D721Med (cell line): Measurements from ENCODE around the gene TBXAS1.
A peak's percentile ranks its signal among the peaks of the same experiment; 100 is the strongest.

Experiments used
- DNase-seq: peaks from one replicate; pipeline ENCODE4 v3.0.0; 2011; ENCODE audit warnings: low spot score; ENCODE audit not compliant: insufficient read length
- FAIRE-seq: peaks from 2 replicates; lab custom pipeline; 2011; peaks lifted over from hg19 to GRCh38; lab: Jason Lieb, UNC
- TF ChIP-seq, protein P1 (sequence below): IDR thresholded peaks from 2 replicates; pipeline ENCODE4 v1.5.1; 2012; ENCODE audit warnings: mild to moderate bottlenecking, control low read depth; ENCODE audit not compliant: insufficient read depth; ENCODE audit errors: missing control alignments

The TBXAS1 gene

DNA sequence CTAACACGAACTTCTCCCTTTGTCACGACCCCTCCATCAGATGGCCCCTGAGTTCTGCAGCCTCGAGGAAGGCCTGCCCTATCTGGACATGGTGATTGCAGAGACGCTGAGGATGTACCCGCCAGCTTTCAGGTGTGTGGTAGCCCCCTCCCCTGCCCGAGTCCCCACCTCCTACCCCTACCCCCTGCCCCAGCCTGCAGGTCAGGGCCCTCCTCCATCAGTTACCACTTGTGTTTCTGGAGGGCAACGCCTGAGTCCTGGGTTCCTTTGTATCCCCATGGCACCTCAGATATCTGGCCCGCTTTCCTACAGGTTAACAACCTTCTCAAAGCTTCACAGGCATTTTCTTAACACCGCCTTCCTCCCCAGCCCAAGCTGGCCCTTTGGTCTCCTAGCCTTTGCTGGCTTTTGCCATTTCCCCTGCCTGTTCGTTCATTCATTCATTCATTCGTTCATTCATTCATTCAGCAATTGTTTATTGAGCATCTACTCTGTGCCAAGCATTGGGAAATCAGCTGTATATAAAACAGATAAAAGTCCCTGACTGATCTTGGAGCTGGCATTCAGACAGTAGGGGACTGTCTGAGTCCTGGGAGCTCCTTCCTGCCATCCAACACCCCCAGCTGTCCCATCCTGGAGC, 178.1 kb downstream of the TBXAS1 start:
- DNase-seq (no peak), FAIRE-seq (no peak)
- TF ChIP-seq, protein P1, sequence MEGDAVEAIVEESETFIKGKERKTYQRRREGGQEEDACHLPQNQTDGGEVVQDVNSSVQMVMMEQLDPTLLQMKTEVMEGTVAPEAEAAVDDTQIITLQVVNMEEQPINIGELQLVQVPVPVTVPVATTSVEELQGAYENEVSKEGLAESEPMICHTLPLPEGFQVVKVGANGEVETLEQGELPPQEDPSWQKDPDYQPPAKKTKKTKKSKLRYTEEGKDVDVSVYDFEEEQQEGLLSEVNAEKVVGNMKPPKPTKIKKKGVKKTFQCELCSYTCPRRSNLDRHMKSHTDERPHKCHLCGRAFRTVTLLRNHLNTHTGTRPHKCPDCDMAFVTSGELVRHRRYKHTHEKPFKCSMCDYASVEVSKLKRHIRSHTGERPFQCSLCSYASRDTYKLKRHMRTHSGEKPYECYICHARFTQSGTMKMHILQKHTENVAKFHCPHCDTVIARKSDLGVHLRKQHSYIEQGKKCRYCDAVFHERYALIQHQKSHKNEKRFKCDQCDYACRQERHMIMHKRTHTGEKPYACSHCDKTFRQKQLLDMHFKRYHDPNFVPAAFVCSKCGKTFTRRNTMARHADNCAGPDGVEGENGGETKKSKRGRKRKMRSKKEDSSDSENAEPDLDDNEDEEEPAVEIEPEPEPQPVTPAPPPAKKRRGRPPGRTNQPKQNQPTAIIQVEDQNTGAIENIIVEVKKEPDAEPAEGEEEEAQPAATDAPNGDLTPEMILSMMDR: no peak

- TF ChIP-seq, protein P1: no peak
- DNase-seq (no peak), FAIRE-seq (no peak)
Measured at GRCh38 chr7:140008755-140009610, 179.9 kb downstream of the TBXAS1 start.

DNA sequence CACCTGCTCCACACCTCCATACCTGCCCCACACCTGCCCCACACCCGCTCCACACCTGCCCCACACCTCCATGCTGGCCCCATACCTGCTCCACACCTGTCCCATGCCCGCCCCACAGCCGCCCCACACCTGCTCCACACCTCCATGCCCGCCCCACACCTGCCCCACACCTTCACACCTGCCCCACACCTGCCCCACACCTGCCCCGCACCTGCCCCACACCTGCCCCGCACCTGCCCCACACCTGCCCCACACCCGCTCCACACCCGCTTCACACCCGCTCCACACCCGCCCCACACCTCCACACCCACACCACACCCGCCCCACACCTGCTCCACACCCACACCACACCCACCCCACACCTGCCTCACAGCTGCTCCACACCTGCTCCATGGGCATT, 180.7 kb downstream of the TBXAS1 start:
- no peak for FAIRE-seq
- TF ChIP-seq, protein P1: no peak
- DNase-seq: no peak

DNA sequence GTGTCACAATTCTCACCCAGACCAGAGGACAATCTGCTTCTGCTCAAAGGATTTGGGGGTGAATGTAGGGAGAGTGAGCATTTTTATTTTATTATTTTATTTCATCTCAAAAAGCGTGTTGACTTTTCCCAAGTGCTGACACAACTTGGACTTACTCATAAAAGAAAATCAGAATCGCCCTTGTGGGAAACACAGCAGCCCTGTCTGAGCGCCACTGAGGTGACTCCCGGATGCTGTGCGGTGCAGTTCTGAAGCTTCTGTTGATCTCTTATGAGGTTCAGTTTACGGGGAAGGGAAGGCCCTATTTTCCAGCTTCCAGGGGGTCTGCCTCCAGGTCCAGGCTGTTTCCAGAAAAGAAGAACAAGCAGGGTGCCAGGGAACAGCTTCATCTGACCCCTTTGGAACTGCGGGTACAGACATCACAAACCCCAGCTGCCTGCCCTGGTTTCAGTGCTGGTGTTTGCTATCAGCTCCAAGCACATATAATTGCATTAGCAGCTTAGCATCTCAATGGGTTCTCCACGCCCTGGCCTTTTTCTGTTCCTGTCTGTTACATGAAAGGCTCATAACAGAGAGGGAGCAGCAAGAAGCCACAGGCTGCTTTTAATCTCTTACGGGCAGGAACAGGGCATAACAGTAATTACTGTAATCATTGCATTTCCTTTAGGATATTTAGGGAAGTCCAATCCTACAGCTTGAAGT, 181.3 kb downstream of the TBXAS1 start:
- peak; percentile 58 for DNase-seq
- FAIRE-seq: no peak
- TF ChIP-seq, protein P1: no peak

DNA sequence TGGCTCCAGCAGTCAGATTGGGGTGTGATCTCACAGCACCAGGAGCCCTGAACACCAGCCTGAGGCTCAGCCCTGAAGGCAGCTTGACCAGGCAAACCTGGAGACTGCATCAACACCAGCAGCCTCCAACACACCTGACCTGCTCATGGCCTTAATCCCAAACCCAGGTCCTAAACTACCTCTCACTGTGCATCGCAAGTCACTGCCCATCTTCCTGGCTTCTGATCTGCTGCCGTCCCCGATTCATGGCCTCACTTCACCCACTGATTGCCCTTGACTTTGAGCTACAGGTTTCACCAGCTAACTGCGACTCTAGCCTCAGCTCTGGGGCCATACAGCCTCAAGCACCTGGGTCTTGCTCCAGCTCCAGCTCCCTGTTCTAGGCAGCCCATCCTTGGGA, 184.6 kb downstream of the TBXAS1 start:
- no peak for FAIRE-seq
- TF ChIP-seq, protein P1: no peak
- DNase-seq: no peak

GRCh38 chr7:140014123-140014522, 185.1 kb downstream of the TBXAS1 start:
- FAIRE-seq: no peak

More at GRCh38 chr7:140014123-140014522, 185.1 kb downstream of the TBXAS1 start:
- TF ChIP-seq, protein P1: no peak
- no peak for DNase-seq
